ENCODE data around the gene BTG1.
"Not testable (repeated sequence)": the region's sequence is repeated elsewhere in the genome, so short reads cannot be mapped to it uniquely, and the experiment has no call there.

Gene BTG1

DNA sequence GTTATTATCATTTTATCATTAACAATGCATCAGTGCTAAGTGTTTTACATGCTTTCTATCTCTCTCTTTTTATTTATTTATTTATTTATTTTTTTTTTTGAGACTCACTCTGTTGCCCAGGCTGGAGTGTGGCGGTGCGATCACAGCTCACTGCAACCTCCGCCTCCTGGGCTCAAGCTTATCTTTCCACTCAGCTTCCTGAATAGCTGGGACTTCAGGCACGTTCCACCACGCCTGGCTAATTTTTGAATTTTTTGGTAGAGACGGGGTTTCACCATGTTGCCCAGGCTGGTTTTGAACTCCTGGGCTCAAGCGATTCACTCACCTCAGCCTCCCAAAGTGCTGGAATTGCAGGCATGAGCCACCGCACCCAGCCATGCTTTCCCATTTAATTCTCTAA is 3.9 kb upstream of the BTG1 start:
- DNase-seq = no peak

DNA sequence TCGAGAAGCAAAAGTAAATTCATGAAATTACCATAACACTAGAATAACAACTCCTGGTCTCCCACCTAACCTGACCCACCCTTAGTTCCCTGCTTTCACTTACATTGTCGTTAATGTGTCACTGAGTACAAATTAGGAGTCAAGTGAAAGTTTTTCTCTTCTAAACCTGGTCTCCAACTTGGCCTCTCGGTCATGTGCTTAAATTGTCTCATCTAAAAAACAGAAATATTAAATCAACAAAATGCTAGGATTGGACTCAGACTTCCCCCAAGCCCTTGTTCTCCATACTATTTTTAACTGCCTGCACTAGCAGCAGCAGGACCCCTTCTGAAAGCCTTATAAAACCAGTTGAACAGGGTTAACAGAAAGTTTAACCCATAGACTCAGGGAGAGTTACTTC is 1.8 kb upstream of the BTG1 start:
- no peak for DNase-seq

DNA sequence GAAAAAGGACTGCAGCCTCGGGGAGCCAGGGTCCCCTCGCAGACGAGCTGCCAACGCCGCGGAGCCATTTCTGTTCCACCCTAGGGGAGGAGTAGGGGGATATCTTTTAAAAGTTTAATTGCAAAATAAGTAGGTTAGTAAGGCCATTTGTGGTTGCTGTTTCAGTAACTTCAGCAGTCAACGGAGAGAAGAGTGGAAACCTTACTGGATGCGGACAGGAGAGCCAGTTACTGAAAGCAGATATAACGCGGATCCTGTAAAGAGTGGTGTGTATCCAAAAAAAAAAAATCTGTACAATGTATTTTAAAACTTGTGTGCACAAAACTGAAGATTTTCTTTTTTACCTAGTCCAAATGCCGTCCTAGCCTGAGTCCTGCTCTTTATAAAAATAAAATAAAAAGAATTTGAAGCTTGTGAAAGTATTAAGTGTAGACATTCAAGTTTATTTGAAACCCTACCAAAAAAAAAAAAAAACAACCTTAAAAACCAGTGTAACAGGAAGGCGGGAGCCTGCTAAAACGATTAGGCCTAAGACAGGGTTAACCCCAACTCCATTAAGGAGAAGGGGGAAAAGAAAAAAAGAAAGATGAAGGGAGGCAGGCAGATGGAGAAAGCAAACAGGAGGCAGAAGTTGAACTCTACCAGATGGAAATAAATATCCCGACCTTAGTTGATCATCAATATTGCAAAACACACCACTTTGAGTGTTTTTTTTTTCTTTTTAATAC is 1.0 kb upstream of the BTG1 start:
- no peak for DNase-seq

DNA sequence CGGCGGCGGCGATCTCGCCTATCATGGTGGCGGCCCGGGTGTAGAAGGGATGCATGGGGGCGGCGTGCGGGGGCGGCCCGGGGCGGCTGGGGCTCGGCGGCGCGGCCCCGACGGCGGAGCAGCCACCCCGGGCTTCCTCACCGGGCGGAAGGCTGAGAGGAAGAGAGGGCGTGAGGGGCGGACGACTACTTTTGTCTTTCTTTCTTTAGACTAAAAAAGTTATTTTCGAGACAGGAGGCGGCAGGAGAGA is 240 bp downstream of the BTG1 start:
- peak in 6 of 51 donors; percentile 27 to 68 (median 50) for DNase-seq

DNA sequence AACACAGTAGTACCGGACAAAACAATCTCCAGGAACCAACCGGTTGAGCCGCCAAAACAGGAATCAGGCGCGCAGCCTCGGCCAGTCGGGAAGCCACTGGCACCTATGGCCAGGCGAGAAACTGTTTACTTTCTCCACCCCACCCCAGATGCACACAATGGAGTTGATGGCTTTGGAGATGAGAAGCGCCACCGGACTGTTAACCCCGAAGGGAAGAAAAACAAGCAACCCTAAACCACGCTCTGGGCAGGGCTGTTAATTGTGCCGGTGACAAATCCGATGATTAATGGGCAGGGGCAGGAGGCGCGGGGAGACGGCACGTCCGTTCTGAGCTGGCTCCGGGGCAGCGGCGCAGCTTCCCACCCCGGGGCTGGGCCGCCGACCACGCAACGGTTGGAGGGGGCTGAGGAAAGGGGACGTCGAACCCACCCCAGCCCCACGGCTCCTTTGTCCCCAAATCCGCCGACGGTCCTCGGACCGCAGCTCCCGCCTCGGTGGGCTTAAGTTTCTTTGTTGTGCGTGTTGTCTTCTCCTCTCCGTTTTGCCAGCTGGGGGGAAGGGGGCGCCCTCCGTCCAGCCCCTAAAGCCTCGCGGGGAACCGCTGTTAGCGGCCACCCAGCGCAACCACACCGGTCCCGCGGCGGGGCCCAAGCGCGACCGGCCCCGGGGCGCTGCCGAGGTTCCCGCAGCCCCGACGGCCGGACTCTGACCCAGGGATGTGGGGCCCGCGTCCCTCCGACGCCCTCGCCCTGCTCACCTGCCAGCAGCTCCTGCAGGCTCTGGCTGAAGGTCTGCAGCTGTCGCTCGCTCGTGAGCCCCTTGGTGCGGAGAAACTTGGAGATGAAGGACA is 790 bp downstream of the BTG1 start:
- peak in 47 of 51 donors; percentile 5 to 85 (median 52) for DNase-seq

DNA sequence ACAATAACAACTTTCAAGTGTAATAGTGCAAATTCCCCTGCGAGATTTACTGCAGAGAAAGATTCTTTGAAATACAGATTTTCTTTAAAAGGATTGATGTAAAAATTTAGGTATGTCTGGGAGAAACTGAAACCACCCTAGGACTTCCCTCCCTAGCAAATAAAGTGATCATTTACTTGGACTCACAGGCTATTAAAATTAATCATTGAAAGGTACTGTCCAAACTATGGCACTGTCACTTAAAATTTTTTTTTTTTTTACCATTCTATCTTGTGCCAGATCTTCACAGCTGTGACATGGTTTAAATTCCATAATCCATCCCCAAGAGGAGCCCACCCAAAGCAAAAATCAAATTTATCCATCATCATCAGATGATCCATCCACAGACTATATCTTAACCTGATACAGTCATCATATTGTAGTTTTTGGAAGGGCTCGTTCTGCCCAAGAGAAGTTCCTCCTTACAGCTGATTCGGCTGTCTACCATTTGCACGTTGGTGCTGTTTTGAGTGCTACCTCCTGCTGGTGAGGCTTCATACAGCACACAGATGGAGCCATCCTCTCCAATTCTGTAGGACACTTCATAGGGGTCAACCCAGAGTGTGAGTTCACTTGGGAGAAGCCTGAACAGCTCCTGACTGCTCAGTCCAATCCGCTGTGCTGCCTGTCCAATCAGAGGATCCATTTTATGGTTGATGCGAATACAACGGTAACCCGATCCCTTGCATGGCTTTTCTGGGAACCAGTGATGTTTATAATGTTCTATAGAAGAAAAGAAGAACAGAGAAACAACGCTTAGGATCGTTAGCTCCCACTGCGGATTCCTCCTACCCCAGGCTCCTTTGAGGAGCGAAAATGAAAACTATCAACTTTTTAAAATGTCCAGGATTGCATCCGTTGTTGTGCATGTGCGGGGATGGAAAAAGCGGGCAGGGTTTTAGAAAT is 1.7 kb downstream of the BTG1 start:
- peak in 41 of 51 donors; percentile 1 to 85 (median 35) for DNase-seq

DNA sequence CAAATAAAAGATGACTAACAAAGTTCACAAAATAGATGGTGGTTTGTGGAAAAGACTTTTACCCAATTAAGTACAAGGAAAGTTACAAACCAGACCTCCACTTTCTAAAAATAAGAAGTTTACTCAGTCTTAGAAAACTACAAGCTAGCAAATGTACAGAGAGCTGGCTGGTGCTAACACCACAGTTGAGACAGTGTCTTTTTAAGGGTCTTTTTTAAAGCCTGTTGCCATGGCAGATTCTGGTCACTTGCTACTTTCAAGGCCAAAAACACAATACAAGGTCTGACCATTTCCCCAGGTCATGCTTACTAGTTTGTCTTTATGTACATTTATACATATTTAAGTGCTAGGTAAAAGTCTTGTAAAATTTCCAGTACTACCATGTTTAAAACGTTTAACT is 2.4 kb downstream of the BTG1 start:
- DNase-seq = no peak

DNA sequence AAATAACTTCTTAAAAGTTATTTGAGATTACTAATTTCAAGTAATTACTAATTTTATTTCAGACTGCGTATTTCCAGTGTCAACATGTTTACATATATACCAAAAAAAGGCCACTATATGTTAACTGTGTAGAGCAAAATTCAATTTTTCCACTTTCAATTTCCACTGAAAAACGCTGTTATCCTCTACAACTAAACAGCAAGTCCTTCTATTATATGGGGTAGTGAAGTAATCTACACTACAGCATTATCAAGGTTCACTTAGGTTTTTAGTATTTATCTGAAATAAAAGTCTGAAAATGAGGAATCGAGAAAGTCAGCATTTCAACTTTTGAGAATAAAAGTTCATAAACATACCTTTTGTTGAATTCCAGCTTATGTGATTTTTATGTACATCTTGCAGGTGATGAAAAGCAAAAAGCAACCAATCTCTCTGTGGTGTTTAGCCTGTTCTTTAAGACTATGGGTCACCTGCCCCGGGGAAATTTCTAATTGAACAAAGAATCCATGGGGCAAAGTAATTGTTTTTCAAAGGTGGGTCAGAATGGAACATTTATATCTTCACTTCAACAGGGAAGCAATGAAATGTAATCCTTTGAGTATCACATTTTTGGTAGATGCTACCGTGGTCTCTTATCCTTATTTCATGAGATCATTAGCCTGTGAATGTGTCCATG is 3.3 kb downstream of the BTG1 start:
- DNase-seq = no peak

DNA sequence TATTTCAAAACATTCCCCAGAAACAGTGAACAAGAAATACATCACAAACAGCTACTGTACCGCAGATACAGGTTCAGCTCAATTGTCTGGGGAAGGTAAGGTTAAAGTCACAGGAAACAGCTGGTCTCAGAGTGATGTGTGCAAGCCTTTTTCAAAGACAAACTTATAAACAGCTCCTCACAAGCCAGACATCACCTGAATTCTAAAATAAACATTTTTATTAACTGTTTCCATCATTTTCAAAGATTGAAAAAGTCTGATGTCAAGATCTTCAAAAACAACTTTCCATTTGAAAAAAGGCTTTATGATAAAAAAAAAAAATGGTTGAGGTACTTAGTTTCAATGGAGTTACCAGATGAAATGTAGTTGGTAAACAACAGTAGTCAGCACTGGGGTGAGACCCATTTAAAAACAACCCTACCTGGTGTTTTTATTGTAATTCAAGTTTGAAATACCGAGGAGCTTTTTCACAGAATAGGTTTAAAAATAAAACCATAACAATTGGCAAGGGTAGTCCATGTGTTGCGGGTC is 4.0 kb downstream of the BTG1 start:
- no peak for DNase-seq

DNA sequence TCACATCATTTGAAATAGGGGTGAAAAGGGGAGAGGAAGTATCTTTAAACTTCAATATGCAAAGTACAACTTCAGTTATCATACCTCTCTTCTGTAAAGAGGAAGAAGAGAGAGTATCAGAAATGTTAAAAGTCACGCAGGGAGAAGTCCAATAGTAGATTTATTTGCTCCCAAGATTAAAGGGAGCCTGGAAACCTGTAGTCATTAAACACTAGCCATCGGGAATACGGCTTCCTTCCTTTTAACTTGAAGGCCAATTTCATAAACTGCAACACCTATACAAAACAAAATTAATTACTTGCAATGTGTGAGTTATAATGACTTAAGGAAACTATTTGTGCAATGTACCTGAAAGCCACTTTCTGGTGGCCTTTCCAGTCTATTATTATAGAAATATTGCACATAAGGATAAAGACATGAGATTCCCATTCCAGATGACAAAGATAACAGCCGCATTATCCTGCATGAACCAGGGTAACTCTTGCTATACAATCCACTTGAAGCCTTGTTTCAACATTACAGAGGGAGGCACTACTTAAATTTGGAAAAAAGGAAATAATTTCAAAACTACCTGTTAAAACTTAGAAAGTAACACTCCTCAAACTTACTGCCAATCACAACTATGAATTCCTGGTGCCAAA is 4.6 kb downstream of the BTG1 start:
- DNase-seq = peak in 1 of 51 donors; percentile 49

DNA sequence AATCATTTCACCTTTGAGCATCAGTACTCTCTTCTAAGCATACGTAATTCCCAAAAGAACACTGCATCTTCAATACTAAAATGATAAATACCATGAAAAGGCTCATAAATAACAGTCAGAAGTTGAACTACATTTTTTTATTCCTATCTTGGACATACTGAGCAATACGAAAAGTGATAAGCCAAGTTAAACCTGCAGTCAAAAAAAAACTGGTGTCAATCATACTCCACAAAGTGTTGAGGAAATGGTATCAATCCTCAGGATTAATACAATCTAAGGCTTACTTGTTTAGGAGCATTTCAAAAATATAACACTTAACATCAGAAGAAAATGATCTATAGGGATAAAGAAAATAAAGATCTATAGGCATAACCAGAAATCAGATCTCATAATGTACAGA is 5.5 kb downstream of the BTG1 start:
- DNase-seq = no peak

DNA sequence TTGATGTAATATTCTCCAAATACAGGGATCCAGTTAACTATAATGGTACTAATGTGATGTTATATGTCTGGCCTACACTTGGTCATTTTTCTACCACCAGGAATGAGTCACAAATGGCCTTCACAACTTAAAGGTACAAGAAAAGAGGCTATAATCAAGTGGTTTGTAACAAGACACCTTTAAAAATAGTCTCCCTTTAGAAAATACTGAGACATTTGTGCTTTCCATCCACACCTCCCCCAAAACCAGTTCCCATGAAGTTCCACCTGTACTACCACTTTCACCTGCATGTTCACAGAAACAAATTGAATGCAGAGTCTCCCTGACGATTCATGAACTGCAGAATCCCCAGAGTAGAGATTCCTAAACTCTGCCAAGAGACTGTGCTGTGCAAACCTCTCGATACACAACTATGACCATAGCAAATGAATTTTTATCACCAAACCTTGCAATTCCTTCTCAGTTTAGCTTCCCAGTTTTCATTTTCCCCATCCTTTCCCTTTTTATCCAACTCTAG is 6.0 kb downstream of the BTG1 start:
- DNase-seq = peak in 1 of 51 donors; percentile 36

DNA sequence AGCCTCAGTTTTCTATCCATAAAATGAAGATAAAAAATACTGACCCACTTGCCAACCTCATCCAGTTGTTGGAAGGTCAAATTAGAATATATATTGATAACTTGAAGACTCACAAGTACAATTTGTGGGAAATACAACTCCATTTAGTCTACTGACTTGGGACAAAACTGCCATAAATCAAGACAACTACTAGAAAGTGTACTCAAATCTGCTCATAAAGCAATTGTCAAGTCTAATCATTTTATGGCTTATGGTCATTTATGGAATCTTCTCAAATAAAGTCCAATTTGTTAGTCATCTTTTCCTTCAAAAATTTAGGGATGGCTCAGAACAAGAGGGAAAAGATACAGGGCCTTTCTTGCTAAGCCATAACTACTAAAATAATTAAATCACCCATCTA is 7.0 kb downstream of the BTG1 start:
- DNase-seq = no peak

DNA sequence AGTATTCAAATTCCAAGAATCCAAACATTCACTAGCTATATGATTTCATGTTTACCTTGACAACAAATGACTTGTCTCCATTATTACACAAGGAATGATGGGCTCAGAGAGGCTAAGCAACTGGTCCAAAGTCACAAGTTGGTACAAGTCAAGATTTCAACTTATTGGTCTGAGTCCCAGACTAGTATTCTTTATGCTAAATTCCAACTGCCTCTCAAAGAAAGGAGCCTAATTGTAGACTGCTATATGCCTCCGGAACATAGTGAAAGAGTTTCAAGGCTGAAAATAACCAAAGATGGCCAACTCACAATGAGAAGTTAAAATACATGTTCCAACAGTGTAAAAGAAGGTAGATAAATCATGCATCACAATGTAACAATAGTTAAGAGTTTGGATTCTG is 7.5 kb downstream of the BTG1 start:
- DNase-seq = no peak

DNA sequence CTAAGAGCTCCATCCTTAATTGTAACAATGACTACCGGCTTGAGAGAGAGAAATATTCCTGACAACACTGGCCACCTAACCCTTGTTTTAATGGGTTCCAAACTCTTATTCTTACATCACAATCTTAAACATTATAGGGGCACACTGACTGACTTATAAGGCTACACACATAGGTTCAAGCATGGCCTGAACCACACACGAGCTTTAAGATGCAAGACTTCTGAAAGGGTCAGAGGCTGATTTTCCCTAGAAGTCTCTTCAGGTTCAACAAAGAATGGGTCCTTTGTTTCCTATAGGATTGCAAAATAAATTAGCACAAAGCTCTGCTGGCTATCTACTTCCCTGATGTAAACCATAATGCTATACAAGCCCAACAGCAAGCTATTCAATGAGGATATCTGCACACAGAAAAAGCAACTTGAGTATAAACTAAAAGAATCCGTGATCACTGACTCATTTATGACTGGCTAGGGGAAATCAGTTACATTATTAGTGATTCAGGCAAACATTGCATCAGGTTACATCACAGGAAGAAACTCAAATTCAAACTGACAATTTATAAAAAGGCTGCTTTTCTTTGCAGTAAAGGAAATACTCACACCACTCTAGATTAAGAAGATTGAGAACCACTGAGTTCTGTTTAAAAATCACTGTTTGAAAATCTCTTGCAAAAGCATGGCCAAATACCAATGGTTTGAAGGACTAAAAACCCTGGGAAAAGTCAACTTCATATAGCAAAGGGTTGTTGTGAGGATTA is 8.5 kb downstream of the BTG1 start:
- no peak for DNase-seq

DNA sequence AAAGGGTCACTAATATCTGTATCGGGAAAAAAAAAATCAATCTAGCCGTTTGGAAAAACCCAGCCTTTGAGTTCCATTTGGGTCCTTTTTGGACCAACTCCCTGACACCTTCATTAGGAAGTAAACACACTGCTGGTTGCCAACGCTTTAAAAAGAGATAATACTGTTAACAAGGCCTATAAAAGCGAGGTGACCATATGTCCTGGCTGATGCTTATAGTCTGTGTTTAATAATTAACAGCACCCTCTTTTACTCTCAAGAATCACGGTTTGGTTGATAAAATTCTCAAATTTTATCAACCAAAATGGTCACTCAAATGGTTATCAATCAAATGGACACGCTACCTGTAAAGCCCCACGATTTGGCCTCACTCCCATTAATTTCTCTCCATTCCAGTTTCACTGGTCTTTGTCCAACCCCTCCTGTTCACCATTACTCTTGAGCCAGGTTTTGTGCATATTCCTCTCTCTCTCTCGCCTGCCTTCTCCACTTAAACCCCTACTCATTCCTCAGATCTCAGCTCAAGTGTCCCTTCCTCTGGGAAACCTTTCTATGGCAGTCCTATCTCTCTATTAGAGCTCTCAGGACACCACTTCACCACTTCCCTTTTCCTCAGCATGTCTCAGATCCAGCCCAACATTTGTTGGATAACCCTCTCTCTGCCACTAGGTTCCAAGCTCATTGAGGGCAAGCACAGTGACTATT is 9.5 kb downstream of the BTG1 start:
- no peak for DNase-seq

DNA sequence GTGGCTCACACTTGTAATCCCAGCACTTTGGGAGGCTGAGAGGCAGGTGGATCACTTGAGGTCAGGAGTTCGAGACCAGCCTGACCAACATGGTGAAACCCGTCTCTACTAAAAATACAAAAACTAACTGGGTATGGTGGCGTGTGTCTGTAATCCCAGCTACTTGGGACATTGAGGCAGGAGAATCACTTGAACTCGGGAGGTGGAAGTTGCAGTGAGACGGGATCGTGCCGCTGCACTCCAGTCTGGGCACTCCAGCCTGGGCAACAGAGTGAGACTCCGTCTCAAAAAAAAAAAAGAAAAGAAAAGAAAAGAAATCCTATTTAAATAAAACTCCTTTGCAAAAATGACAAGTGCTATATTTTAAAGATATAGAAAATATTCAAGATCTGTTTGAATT is 10.1 kb downstream of the BTG1 start:
- not testable (repeated sequence) for DNase-seq

DNA sequence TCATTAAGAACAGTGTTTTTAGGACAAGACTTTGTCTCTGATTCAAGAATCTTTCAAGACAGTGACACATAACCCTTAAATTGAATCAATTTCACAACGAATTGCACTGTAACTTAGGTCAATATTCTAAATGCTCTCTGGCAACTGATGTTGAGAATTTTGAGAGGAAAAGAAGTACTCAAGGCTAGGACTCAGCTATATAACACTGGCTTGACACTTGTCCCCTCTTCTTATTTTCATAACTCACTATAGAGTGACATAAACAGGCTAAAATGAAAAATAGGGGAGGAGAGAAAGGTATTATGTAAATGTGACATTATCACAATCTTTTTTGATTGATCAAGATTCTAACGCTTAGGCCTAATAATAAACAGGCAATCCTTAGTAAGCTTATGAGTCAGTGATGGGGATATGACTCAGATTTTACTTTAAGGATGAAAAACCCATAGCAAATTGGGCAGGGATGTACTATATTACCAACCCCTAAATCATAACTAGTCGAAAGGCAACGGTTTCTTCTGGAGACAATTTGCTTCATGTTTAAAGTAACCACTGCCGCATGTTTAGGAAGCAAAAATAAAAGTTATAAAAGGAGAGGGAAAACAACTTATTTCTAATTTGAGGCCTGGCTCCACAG is 10.9 kb downstream of the BTG1 start:
- no peak for DNase-seq
